ENCODE results near the gene CMTM3.
"Not testable (repeated sequence)": the region's sequence is repeated elsewhere in the genome, so short reads cannot be mapped to it uniquely, and the experiment has no call there.

CMTM3 gene, protein sequence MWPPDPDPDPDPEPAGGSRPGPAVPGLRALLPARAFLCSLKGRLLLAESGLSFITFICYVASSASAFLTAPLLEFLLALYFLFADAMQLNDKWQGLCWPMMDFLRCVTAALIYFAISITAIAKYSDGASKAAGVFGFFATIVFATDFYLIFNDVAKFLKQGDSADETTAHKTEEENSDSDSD

DNA sequence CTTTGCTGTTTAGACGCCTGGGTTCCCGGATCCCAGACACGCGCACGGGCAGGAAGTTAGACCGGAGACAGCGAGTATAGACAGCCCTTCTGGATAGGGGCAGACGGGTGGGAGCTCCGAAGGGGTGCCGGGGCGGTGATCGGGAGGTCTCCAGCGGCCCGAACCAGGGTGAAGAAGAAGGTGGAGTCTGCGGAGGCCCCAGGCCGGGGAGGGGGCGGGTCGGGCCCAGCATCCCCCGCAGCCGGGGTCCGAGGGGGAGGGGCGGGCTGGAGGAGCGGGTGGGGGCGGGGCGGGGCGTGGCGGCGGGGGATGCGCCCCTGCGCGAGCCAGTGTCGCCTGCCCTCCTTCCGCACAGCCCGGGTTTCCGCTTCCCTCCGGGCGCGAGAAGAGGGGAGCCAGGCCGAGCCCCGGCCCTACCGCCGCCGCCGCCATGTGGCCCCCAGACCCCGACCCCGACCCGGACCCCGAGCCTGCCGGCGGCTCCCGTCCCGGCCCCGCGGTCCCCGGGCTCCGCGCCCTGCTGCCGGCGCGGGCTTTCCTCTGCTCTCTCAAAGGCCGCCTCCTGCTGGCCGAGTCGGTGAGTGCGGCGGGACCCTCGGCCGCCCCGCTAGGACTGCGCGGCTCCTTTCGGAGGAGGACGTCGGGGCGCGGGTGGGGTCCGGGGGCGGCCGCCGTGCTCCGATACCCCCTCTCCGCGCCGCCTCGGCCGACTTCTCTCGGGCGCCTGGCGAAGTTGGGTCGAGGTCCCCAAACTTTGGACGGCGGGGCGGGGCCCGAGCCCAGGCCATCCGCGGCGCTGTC is at the start of gene CMTM3:
Gene CMTM3, plus strand, starts transcription at position 329 of the 801 bp plus-strand sequence. Its CDS starts 102 bp downstream, at position 431.
- peak; percentile 62 for DNase-seq (ENCODE audit: low read depth)

DNA sequence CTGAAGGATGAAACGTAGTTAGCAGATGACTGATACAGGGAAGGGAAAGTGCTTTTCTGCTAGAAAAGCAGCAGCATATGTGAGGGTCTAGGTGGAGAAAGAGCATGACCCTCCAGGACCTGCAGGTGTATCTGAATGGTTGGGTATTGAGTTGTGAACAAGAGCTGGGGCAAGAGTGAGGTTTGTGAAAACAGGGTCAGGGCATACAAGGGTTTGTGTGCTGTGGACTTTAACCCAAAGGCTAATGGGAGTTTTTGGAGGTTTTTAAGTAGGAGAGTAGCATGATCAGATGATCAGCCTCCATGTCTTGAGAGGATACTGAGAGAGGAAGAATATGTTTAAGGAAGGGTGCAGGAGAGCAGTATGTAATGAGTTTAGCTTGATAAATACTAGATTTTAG is 44.4 kb upstream of the CMTM3 start:
- DNase-seq (ENCODE audit: low read depth), result no peak

DNA sequence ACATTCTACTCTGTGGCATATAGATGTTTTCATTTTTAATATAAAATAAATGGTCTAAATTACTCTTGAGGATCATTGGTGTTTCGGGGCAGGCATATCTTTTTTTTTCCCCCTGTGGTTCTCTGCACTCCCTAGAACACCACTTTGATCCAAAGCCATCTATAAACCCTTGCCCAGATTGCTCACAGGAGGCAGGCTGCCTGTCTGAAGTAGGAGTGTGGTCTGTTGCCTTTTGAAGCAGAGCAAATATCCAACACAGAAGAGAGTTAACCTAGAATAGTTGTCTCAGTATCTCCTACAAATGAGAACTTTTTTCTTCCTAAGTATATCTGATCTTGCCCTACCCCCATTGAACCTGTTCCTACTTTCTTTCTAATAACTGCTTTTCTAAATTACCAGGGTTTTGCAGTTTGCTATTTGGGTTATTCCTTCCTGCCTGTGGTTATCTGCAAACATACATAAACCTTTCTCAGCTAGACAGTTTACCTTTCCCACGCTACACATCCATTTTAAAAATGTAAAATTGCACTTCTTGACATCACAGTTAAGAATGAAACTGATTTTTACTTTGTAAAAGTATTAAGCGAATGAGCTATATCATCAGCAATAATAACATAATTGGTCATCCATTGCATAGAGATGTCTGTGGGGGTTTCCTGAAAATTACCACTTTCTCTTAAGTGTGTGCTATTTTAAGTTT is 43.0 kb upstream of the CMTM3 start:
- no peak for DNase-seq (ENCODE audit: low read depth)

DNA sequence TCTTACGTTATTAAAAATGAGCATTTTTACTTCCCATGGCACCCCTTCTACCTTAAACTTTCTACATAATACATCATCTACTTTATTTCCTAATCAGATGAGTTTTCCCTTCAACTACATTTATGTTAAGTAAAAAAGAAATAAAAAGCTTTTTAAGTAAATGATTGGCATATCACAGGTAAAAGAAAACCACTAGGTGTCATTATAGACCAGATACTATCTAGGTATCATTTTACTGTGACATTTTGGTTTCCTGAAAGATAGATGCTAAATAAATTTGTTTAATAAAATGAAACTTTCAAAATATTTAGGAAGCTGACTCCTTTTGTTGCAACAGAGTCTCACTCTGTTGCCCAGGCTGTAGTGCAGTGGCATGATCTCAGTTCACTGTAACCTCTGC is 42.1 kb upstream of the CMTM3 start:
- DNase-seq (ENCODE audit: low read depth), result no peak

DNA sequence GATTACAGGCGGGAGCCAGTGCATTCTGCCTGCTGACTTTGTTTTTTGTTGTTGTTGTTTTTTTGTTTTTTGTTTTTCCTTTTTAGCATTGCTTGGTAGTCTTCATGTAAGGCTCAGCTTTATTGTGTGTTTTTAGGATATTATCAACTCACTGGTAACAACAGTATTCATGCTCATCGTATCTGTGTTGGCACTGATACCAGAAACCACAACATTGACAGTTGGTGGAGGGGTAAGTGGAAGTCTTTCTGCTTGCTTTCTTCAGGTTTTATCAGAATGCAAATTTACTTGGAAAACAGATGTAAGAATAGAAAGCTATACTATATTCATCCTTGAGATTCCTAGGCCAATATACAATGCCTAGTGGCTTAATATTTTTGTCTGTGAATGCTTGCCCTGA is 41.5 kb upstream of the CMTM3 start:
- DNase-seq (ENCODE audit: low read depth), result no peak

DNA sequence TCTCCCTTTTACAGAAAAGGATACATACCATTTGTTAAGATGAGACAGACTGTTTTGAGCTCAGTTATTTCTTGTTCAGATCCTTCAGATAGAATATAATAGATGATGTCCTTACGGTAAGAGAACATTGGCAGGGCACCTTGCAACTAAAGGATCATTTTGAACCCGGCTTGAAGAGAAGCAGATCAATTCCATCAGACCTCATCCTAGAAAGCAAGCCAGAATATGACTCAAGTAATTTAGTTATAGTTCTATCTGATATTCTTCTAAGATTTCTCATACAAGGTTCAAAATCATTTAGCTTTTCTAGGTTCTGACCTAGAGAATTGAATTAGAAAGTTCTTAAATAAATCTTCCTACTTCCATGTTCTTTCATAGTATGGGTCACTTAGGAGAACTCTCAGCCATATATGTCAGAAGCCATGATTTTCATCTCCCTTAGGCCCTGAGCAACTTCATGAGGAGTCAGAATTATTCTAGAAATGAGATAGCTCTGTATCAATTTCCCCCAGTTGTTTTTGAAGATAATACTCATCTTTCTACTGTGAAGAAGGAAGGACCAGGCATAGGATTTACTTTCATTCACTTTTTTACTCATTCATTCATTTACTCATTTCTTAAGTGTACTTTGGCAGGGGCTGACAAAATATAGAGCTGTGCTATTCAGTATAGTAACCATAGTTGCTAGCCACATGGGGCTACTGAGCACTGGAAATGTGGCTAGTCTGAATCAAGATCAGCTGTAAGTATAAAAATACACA is 40.8 kb upstream of the CMTM3 start:
- no peak for DNase-seq (ENCODE audit: low read depth)

DNA sequence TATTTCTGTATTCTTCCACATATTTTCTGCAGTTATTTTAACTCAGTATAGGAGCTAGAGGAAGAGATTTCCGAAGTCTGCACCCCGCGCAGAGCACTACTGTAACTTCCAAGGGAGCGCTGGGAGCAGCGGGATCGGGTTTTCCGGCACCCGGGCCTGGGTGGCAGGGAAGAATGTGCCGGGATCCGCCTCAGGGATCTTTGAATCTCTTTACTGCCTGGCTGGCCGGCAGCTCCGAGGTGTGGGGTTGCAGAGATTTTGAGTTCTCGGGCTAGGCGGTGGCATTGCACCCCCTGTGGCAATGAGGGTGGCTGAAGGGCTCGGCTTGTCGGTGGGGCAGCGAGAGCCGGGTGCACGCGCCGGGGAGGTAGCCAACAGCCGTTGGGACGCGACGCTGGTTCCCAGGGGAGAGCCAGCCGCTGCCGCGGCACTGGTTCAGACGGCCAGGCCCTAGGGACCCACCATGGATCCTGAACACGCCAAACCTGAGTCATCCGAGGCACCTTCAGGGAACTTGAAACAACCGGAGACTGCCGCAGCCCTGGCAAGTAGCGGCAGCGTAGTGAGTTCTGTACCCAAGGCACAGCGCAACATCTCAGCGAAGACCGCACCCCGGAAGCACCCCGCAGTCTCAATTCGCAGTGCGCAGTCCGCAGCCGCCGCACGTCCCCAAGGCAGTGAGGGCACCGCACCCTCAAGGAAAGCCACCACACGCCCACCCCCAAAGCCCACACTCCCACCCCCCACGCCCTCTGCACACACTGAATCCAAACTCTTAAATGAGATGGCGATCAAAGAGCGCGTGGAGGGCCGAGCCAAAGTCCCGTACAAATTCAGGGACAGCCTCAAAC is 38.2 kb upstream of the CMTM3 start, which contains the start of gene CMTM1:
Gene CMTM1, plus strand, starts transcription at position 389 of the 851 bp plus-strand sequence. Its CDS starts 75 bp downstream, at position 464.
- no peak for DNase-seq (ENCODE audit: low read depth)

DNA sequence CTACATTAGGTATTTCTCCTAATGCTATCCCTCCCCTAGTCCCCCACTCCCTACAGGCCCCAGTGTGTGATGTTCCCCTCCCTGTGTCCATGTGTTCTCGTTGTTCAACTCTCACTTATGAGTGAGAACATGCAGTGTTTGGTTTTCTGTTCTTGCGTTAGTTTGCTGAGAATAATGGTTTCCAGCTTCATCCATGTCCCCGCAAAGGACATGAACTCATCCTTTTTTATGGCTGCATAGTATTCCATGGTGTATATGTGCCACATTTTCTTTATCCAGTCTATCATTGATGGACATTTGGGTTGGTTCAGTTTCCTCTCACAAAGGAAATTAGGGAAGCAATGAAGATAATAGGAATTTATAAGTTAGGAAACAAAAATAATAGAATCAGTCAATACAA is 37.2 kb upstream of the CMTM3 start:
- DNase-seq (ENCODE audit: low read depth), result not testable (repeated sequence)

DNA sequence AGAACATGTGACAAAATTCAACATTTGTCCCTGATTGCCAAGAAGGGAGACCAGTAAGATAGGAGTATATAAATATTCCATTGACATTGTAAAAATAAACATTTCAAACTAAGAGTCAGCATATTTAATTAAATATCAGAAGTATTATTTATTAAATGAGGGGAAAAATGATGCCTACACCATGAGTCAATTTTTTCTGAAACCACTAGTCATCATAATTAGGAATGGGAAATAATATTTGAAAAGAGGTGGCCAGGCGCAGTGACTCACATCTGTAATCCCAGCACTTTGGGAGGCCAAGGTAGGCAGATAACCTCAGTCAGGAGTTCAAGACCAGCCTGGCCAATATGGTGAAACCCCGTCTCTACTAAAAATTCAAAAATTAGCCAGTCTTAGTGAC is 36.1 kb upstream of the CMTM3 start:
- no peak for DNase-seq (ENCODE audit: low read depth)

DNA sequence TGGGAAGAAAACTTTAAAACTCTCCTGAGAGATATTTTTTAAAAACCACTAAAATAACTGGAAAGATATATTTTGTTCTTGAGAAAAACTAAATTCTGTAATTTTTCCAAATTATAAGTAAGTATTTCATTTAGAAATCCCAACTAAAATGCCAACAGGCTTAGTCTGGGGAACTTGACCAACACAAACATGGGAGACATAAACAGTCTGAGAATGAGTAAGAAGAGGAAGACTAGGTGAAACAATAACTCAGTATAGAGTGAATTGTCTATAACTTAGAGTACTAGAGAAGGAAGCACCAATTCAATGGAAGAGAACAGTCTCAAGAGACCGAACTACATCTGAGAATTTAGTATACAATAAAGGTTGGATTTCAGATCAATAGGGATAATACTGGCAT is 35.4 kb upstream of the CMTM3 start:
- DNase-seq (ENCODE audit: low read depth), result no peak

DNA sequence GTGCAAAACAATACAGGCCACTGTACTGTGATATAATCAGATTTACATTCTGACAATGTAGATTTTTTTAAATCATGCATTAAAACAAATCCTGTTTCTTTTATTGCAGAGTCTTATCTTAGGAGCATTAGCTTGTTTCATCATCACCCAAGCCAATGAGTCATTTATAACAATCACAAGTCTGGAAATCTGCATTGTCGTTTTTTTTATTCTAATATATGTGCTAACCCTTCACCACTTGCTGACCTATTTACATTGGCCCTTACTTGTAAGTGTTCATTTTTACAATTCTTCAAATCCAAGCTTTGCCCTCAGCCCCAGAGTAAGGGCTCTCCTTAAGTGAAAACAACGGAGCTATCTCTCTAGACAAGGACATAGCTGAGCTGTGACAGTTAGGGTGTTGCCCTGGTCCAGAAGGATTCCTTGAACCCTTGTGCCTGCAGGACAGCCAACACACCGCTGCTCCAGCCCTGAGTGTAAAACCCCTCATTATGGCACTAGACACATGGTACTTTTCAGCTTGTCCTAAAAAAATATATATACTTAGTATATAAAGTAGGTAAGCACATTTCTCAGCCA is 34.6 kb upstream of the CMTM3 start:
- DNase-seq (ENCODE audit: low read depth), result no peak

DNA sequence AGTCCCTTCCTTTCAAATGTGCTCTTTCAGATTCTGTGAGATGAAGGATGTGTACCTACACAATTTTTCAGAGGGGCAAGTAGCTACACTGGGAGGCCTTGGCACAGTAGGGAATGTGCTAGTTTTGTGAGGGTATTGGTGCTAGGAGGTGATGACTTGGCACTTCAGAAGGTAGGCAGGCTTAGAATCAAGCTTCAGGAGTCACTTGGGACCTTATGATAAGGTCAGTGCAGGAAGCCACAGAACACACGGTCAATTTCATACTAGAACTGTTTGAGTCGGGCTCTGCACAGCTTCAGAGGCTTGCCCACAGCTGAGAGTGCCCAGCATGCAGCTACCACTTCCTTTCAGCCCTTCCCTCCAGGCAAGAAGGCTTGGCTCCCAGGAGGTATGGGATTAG is 32.1 kb upstream of the CMTM3 start:
- DNase-seq (ENCODE audit: low read depth), result no peak

DNA sequence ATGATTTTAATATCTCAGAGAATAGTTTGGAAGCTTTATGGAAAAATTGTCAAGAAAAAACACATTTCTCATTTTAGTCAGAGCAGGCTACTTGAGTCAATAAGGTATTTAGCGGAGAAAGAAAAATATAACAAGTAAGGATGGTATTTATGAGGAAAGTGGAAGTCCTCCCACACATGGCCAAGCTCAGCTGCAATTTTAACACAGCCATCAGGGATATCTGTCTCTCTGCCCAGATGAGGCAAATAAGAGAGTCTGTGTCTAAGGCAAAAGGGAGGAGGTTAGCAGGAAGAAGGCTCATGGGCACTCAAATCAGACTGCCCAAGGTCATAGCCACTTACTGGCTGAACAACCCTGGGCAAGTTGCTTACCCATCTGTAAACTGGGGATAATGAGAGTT is 30.4 kb upstream of the CMTM3 start:
- no peak for DNase-seq (ENCODE audit: low read depth)

DNA sequence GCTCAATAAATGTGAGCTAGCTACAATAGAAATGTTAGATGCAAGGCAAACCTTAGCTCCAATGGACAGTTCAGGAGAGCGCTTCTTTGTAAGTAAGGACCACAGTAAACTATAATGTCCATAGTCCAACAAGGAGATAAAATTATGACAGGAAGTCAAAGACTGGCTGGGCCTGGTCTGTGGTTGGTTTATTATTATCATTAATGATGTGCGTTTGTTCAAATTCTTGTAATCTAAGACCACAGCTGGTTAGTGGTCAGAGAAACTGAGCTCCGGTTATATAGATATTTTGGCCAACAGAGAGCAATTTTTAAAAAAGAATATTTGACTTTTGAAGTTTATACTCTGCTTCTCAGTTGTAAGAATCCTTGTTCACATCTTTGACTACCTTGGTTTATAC is 30.0 kb upstream of the CMTM3 start:
- DNase-seq (ENCODE audit: low read depth), result no peak

DNA sequence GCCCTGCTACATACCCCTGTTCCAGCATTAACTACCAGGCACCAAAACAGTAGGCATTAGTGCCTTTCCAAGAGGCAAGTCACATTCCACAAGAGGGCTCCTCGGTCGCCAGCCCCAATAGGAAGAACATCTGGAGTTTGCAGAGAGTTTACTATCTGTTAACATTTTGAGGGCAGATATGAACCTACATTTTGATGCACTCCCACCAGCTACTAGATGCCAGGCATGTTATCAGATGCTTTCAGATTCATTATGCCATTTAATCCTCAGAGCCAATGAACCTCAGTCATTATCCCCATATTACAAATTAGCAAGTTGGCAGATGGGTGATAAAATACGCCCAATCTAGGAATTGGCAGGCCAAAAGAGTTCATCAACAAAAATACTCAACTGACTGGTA is 29.4 kb upstream of the CMTM3 start:
- DNase-seq (ENCODE audit: low read depth), result no peak

DNA sequence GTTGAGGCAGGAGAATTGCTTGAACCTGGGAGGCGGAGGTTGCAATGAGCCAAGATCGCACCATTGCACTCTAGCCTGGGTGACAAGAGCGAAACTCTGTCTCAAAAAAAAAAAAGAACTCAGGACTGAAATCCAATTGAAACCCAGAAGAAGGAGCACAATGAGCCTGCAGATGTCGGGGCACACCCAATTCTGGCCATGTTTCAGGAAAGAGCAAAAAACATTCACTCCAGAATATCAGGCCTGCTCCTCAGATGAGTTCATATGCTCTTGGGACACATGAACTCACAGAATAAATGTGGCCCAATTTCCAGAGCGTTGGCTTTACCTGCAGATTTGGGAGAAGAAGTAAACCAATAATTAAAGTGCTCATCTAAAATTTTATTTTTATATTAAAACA is 28.2 kb upstream of the CMTM3 start:
- DNase-seq (ENCODE audit: low read depth), result no peak

DNA sequence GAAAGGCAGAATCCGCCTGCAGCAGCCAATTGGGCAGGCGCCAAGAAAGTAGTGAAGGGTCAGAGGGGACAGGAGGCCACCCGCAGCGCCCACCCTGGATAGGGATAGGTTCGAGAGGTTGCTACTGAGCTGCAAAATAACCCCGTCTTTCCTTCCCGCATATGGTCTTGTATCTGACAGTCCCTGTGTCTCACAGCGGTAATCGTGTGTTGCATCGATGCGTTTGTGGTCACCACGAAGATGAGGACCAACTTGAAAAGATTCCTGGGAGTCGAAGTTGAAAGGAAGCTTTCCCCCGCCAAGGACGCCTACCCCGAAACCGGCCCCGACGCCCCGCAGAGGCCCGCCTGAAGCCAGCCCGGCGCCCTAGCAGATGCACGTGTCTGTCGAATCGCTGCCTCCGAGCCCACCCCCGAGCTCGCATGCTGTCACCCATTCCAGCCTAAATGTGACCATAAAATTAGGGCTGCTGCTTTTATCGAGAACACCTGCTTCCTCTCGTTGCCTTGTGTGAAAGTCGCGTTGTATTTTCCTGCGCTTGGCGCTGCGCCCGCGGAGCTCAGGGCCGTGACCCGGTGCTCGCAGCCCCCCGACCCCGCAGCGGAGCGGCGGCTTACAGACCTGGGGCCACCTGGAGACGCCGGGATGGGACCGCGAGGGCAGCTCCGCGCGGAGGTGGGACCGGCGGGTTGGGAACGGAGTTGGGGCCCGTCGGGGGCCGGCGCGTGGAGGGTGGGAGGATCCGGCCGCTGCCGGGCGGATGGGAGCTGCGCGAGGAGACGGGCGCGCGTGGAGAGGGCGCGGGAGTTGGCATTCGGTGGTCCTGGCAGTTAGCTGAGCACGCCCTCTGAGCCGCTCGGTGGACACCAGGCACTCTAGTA is 25.6 kb upstream of the CMTM3 start, which contains the start of gene CMTM2:
Gene CMTM2, plus strand, starts transcription at position 813 of the 881 bp plus-strand sequence. CDS start 145 bp downstream, outside the sequence.
- peak; percentile 6 for DNase-seq (ENCODE audit: low read depth)

DNA sequence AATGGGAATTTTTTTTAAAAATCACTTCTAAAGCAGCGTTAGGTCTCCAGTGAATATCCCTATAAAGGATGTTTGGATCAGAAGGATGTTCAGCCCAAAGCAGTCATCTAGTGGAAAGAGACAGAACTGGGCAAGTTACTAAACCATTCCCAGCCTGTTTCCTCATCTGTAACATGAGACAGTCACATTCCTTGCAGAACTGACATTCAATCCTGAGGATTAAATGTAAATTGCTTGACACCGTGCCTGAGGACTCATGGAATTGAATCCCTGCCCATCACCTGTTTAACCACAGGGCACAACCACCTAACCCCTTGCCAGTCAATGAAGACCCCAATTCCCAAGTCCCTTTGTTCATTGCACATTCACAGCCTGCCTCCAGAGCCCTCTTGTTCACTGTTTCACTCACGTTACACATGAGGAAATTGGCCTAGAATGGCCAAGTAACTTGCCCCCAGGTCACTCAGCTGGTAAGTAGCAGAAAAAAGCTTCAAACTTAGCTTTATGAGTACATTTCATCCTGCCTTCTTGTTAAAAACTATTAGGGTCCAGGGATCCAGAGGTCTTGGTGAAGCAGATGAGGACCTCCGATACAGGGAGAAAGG is 23.8 kb upstream of the CMTM3 start:
- DNase-seq (ENCODE audit: low read depth), result no peak

DNA sequence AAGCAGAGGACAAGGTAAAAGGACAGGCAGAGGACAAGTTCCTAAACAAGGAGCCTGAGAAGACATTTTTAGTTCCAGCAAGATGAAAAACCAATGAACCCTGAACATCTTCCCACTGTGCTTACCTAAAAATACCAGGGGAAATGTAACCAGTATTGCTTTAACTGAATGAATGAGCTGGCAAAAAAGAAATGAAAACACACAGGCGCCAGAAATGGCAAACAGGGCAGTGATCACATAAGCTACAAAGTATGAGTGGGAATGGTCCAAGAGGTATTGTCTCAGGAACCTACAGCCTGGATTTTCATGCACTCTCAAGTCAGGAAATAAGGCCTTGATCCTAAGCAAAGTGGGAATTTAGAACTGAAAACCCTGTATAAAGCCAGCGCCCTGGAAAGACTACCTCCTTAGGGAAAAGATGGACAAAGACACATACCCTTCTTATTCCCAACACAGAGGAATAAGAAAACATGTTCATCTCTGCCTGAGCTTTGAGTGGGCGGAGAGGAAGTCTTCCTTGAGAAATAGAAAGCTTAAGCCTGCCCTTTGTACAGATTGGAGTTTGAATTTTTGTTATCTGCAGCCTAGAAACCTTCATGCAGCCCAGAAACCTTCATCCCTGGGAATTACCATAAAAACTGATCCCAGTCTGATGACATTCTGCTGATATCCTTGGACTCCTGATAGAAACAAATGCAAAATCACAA is 23.1 kb upstream of the CMTM3 start:
- no peak for DNase-seq (ENCODE audit: low read depth)
